Choroid plexus epithelial cell (primary cell): Measurements from ENCODE around the gene TCF23.

ENCODE experiments used
- DNase-seq: peaks from one replicate; pipeline ENCODE4 v3.0.0-alpha.2; 2010; ENCODE audit warnings: low read depth
- H3K4me3 ChIP-seq: 2 replicates; pipeline ENCODE4 v1.5.1; 2011; ENCODE audit warnings: low read depth, mild to moderate bottlenecking, control low read depth, low read length, moderate library complexity
- TF ChIP-seq, protein P1 (sequence below): conservative IDR thresholded peaks from 2 replicates; pipeline ENCODE4 v1.5.1; 2011; ENCODE audit warnings: low read depth, mild to moderate bottlenecking, control low read depth, inconsistent platforms, low read length, moderate library complexity

TCF23 gene

DNA sequence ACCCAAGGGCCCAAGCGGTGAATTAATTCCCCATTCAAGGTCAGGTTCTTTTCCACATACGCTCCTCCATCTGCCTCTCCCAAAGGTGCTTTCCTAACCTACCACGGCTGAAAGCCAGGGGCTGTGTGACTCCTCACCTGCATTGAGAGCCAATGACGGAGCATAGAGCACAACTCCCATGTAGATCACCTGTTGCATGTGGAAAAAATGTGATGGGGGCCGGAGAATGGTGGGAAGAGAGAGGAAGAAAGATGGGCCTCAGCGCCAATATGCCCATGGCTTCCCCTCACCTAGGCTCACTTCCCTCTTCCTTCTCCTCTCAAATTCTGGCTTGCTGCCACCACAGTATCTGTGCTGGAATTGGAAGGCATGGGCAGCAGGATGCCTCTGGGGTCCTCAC, 57.5 kb downstream of the TCF23 start:
- H3K4me3 ChIP-seq, result no peak overlapping the region
- DNase-seq, result no peak
- TF ChIP-seq, protein P1, sequence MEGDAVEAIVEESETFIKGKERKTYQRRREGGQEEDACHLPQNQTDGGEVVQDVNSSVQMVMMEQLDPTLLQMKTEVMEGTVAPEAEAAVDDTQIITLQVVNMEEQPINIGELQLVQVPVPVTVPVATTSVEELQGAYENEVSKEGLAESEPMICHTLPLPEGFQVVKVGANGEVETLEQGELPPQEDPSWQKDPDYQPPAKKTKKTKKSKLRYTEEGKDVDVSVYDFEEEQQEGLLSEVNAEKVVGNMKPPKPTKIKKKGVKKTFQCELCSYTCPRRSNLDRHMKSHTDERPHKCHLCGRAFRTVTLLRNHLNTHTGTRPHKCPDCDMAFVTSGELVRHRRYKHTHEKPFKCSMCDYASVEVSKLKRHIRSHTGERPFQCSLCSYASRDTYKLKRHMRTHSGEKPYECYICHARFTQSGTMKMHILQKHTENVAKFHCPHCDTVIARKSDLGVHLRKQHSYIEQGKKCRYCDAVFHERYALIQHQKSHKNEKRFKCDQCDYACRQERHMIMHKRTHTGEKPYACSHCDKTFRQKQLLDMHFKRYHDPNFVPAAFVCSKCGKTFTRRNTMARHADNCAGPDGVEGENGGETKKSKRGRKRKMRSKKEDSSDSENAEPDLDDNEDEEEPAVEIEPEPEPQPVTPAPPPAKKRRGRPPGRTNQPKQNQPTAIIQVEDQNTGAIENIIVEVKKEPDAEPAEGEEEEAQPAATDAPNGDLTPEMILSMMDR, result no peak
